Fibroblast of pulmonary artery (primary cell): ENCODE data around the gene ARHGAP22.

ENCODE experiments used
- DNase-seq: peaks from one replicate; pipeline ENCODE4 v3.0.0-alpha.2; 2010; ENCODE audit warnings: low read depth
- H3K4me3 ChIP-seq: replicated peaks from 2 replicates; pipeline ENCODE4 v1.5.1; 2011; ENCODE audit warnings: low read depth, mild to moderate bottlenecking, control low read depth, low read length, moderate library complexity
- TF ChIP-seq, protein P1 (sequence below): IDR thresholded peaks from 2 replicates; pipeline ENCODE4 v1.5.1; 2011; ENCODE audit warnings: mild to moderate bottlenecking, control low read depth, low read length, inconsistent platforms; ENCODE audit errors: missing control alignments

The ARHGAP22 gene

DNA sequence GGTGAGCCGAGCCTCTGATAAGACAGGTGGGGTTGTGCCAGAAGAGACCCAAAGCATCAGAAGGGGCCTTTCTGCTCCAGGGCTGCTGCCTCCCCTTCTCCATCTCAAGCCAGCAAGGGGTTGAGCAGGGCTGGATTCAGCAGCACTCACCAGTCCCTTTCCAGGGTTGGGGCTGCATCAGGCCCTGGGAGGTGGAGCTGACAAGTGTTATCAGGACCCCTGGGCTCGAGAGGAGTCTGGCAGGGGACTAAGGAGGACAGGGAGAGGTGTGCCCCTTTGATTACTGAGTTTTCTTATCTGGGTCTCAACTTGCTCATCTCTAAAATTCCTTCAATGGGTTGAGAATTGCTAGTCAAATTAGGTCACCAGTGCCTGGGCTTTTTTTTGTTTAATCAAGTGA lies 17.8 kb downstream of the ARHGAP22 start:
- DNase-seq, result no peak
- TF ChIP-seq, protein P1, sequence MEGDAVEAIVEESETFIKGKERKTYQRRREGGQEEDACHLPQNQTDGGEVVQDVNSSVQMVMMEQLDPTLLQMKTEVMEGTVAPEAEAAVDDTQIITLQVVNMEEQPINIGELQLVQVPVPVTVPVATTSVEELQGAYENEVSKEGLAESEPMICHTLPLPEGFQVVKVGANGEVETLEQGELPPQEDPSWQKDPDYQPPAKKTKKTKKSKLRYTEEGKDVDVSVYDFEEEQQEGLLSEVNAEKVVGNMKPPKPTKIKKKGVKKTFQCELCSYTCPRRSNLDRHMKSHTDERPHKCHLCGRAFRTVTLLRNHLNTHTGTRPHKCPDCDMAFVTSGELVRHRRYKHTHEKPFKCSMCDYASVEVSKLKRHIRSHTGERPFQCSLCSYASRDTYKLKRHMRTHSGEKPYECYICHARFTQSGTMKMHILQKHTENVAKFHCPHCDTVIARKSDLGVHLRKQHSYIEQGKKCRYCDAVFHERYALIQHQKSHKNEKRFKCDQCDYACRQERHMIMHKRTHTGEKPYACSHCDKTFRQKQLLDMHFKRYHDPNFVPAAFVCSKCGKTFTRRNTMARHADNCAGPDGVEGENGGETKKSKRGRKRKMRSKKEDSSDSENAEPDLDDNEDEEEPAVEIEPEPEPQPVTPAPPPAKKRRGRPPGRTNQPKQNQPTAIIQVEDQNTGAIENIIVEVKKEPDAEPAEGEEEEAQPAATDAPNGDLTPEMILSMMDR, result no peak
- no peak overlapping the region for H3K4me3 ChIP-seq

DNA sequence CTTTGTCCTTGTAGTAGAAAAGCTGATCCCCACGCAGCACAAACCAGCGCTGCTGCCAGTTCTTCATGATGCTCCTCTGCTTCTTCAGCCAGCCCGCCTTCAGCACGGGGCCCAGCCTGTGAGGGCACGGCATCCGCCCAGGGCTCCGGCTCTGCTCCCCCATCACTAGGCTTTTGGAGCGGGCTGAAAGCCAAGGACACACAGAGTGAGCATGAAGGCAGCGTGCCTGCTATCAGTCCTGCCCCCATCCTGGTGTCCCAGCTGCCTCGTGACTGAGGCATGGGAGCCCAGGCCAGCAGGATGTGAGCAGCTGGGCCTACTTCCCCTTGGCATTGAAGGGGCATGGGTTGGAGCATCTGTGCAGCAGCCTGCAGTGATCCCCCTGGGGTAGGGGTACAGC lies 21.9 kb downstream of the ARHGAP22 start:
- TF ChIP-seq, protein P1, result no peak
- no peak for DNase-seq

DNA sequence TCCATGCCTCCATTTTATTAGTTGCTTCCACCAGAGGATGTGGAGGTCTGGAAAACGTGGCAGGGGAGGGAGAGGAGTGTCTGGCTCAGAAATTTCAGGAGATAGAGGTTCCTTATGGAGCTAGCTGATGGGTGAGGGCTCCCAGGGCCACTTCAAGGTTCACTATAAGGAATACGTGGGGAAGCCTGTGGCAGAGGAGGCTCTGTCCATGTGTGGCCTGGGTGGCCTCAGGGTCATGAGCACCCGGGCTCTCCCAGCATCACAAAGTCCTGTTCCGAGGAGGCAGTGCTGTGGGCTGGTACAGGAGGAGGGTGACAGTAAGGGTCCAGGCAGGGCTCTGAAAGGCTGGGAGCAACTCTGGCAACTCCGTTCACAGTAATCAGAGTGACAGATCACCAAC lies 24.6 kb downstream of the ARHGAP22 start:
- no peak overlapping the region for H3K4me3 ChIP-seq
- TF ChIP-seq, protein P1, result no peak
- no peak for DNase-seq

More for the DNA sequence above, 21.9 kb downstream of the ARHGAP22 start:
- no peak overlapping the region for H3K4me3 ChIP-seq

DNA sequence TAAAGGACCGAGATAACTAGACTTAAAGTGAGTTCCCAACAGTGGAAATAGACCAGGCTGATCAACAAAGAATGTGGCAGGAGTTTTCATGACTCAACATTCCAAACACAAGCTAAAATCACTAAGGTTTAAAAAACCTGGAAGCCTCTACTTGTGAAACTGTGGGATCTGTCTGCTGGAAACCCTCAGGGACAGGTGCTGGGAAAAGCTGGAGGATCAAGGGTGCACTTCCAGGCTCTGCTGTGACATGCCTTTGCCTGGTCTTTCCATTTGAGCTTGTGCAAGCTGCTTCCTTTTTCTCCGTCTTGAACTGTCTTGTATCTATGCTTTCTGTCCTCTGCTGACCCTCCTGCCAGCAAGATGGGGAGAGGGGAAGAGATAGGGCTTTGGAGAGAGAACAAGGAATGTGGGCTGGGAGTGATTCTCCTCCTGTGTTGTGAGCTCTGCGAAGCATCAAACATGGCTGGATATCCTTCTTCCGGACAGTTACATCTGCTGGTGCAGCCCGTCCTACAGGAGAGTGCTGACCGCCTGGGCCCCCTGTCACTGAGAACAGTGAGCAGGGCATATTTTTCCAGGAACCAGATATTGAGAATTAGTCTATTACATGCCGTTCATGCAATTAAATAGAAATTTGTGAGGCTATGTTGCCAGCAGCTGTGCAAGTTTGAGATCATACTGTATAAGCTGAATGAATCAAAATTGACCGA lies 25.5 kb downstream of the ARHGAP22 start:
- no peak overlapping the region for H3K4me3 ChIP-seq
- peak; percentile 68 for DNase-seq
- TF ChIP-seq, protein P1, result no peak

DNA sequence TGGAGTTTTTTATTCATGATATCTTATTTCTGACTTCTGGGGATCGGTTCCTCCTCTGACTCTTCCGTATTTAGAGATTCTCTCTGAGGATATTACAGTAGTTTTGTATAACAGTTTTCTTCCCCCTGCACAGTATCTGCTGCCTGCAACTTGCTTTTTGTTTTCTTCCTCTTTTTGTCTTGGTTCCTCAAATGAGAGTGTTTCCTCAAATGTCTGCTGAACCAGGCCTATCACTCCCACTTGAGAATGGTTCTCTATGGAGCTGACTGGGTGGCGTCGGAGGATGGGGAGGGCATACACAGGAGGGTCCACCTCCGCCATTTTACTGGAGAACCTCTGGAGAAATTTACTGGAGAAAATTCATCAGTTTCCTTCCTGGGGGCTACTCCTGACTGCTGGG lies 27.7 kb downstream of the ARHGAP22 start:
- no peak overlapping the region for H3K4me3 ChIP-seq
- no peak for DNase-seq
- TF ChIP-seq, protein P1, result no peak

DNA sequence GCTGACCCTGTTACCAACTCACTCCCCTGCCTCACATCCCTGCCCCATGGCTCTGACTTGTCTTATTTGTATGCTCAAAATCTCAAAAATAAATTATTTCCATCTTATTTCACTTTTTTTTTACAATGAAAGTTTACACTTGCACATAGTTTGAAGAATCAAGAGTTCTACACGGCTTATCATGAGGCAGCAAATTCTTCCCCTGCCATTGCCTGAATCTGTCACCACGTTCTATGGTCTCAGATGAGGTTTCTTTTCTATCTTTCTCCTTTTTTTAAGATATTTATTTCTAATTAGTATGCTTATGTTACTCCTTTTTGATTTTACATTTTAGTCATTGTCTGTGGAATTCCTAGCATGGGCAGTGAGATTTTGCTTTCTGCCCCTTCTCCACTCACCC lies 28.4 kb downstream of the ARHGAP22 start:
- TF ChIP-seq, protein P1, result no peak

DNA sequence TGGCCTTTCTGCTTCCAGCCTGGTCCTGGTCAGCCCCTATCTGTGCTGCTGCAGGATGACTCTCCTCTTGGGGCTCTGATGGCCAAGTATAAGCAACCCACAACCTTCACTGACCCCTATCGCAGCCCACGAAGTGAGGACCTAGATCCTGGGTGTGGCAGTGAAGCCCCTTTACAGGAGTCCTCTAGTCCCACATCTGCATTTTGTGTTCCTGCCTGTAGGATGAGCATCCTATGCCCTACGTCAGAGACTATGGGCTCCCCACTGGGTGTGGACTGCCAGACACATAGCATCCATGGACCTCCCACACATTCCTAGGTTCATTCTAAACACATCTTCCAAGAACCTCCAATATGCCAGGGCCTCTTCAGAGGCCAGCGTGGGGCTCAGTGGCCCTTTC lies 29.0 kb downstream of the ARHGAP22 start:
- TF ChIP-seq, protein P1, result no peak
- no peak for DNase-seq
- no peak overlapping the region for H3K4me3 ChIP-seq

More for the DNA sequence above, 28.4 kb downstream of the ARHGAP22 start:
- no peak for DNase-seq
- no peak overlapping the region for H3K4me3 ChIP-seq
